Neural cell (in vitro differentiated cells): Measurements from ENCODE around the gene HOXB9.

Experiments used
- EP300 ChIP-seq: fragments of 450-650 bp; conservative IDR thresholded peaks from 2 replicates; pipeline ENCODE4 v1.6.1; 2014; ENCODE audit warnings: antibody characterized with exemption, mild to moderate bottlenecking, moderate library complexity; ENCODE audit not compliant: poor library complexity, severe bottlenecking
- EZH2 ChIP-seq: fragments of 200-600, 300-800 bp; shearing (Covaris generic), sonication (generic); IDR thresholded peaks from 2 replicates; pipeline ENCODE4 v1.6.1; 2014; ENCODE audit warnings: antibody characterized with exemption, low read length, borderline replicate concordance, mild to moderate bottlenecking; ENCODE audit not compliant: insufficient read depth, poor library complexity, severe bottlenecking
- MXI1 ChIP-seq: fragments of 450-650 bp; conservative IDR thresholded peaks from 2 replicates; pipeline ENCODE4 v1.6.1; 2014; ENCODE audit warnings: antibody characterized with exemption, mild to moderate bottlenecking; ENCODE audit not compliant: poor library complexity, severe bottlenecking
- POLR2AphosphoS5 ChIP-seq: IDR thresholded peaks from 2 replicates; pipeline ENCODE4 v1.6.1; 2012
- RAD21 ChIP-seq: fragments of 450-650 bp; conservative IDR thresholded peaks from 2 replicates; pipeline ENCODE4 v1.6.1; 2014; ENCODE audit warnings: antibody characterized with exemption, mild to moderate bottlenecking, moderate library complexity
- TAF1 ChIP-seq: IDR thresholded peaks from 2 replicates; pipeline ENCODE4 v1.6.1; 2012; ENCODE audit warnings: low read depth
- TF ChIP-seq, protein P1 (sequence below): fragments of 450-650 bp; IDR thresholded peaks from 2 replicates; pipeline ENCODE4 v1.5.1; 2014; ENCODE audit warnings: antibody characterized with exemption, mild to moderate bottlenecking, moderate library complexity; ENCODE audit not compliant: poor library complexity, severe bottlenecking
- TF ChIP-seq, protein P2 (sequence below): IDR thresholded peaks from 2 replicates; pipeline ENCODE4 v1.6.1; 2012; ENCODE audit warnings: borderline replicate concordance

GRCh38 chr17:48620461-48621139, 5.6 kb downstream of the HOXB9 start:
- TF ChIP-seq EZH2 (no peak), POLR2AphosphoS5 (no peak), EP300 (no peak), RAD21 (no peak), MXI1 (no peak), TAF1 (no peak)
- TF ChIP-seq, protein P1, sequence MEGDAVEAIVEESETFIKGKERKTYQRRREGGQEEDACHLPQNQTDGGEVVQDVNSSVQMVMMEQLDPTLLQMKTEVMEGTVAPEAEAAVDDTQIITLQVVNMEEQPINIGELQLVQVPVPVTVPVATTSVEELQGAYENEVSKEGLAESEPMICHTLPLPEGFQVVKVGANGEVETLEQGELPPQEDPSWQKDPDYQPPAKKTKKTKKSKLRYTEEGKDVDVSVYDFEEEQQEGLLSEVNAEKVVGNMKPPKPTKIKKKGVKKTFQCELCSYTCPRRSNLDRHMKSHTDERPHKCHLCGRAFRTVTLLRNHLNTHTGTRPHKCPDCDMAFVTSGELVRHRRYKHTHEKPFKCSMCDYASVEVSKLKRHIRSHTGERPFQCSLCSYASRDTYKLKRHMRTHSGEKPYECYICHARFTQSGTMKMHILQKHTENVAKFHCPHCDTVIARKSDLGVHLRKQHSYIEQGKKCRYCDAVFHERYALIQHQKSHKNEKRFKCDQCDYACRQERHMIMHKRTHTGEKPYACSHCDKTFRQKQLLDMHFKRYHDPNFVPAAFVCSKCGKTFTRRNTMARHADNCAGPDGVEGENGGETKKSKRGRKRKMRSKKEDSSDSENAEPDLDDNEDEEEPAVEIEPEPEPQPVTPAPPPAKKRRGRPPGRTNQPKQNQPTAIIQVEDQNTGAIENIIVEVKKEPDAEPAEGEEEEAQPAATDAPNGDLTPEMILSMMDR = no peak
- TF ChIP-seq, protein P2, sequence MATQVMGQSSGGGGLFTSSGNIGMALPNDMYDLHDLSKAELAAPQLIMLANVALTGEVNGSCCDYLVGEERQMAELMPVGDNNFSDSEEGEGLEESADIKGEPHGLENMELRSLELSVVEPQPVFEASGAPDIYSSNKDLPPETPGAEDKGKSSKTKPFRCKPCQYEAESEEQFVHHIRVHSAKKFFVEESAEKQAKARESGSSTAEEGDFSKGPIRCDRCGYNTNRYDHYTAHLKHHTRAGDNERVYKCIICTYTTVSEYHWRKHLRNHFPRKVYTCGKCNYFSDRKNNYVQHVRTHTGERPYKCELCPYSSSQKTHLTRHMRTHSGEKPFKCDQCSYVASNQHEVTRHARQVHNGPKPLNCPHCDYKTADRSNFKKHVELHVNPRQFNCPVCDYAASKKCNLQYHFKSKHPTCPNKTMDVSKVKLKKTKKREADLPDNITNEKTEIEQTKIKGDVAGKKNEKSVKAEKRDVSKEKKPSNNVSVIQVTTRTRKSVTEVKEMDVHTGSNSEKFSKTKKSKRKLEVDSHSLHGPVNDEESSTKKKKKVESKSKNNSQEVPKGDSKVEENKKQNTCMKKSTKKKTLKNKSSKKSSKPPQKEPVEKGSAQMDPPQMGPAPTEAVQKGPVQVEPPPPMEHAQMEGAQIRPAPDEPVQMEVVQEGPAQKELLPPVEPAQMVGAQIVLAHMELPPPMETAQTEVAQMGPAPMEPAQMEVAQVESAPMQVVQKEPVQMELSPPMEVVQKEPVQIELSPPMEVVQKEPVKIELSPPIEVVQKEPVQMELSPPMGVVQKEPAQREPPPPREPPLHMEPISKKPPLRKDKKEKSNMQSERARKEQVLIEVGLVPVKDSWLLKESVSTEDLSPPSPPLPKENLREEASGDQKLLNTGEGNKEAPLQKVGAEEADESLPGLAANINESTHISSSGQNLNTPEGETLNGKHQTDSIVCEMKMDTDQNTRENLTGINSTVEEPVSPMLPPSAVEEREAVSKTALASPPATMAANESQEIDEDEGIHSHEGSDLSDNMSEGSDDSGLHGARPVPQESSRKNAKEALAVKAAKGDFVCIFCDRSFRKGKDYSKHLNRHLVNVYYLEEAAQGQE = no peak
